Measurements from ENCODE around the gene SP6.

SP6 gene

GRCh38 chr17:47856830-47857229, 5.9 kb upstream of the SP6 start:
- DNase-seq (ENCODE audit: low spot score) = no peak

- no peak for DNase-seq (ENCODE audit: low spot score)
Measured at GRCh38 chr17:47855737-47856136, 4.8 kb upstream of the SP6 start.

- no peak for DNase-seq (ENCODE audit: low spot score)
Measured at GRCh38 chr17:47853616-47854015, 2.7 kb upstream of the SP6 start.

- no peak for DNase-seq (ENCODE audit: low spot score)
Measured at GRCh38 chr17:47852113-47852949, 1.4 kb upstream of the SP6 start.

GRCh38 chr17:47851764-47852112, 775 bp upstream of the SP6 start:
- DNase-seq (ENCODE audit: low spot score) = no peak

DNA sequence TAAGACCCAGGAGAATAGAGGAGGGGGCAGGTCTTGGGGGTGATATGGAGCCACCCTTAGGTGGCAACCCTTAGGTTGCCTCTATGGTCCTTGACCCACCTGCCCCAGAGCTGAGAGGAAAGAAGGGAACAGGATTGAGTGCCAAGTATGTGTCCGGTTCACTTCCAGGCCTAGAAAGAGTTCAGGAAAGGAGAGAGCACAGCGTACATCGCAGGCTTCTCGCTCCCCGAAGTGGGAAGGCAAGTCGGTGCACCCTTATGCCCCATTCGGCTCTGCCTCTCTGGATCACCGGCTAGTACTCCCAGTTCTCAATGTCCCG, 631 bp downstream of the SP6 start:
- DNase-seq (ENCODE audit: low spot score) = no peak

- DNase-seq (ENCODE audit: low spot score) = no peak
Measured at GRCh38 chr17:47848198-47848513, 2.8 kb downstream of the SP6 start.

GRCh38 chr17:47847341-47848197, 3.4 kb downstream of the SP6 start:
- no peak for DNase-seq (ENCODE audit: low spot score)

GRCh38 chr17:47846716-47847340, 4.1 kb downstream of the SP6 start:
- no peak for DNase-seq (ENCODE audit: low spot score)

DNA sequence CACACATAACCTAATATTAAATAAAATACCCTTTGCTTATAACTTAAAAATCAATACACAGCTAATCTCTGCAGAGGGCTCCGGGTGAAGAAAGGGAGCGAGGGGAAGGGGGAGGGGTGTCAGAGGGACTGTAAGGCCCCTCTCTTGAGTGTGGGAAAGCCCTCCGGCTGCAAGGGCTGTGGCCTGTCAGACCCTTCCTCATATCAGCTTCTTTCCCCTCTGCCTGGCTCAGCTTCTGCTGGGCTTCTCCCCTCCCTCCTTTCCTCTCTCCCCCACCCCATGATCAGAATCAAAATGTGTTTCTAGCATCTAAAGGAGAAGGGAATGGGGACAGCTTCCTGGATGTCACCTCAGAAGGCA, 5.3 kb downstream of the SP6 start:
- no peak for DNase-seq (ENCODE audit: low spot score)

- no peak for DNase-seq (ENCODE audit: low spot score)
Measured at GRCh38 chr17:47844814-47845715, 5.9 kb downstream of the SP6 start.

DNA sequence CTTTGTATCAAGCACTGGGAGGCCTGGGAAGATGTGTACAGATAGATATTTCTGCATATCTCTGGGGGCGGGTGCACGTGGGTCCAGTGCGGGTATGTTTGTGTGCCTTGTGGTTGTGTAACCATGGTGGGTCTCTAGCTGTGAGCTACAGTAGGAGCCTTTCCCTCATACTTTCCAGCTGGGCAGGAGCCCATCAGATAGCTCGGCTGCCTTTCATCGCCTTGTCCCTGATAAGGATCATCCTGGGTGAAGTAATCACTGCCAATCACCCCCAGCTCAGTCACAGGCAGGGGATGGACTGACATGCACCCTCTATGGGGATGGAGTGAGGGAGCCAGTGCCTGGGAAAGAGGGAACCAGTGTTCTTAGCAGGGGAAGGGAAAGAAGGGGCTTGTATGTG, 6.7 kb downstream of the SP6 start:
- DNase-seq (ENCODE audit: low spot score) = no peak

GRCh38 chr17:47843391-47843730, 7.6 kb downstream of the SP6 start:
- no peak for DNase-seq (ENCODE audit: low spot score)

GRCh38 chr17:47841488-47842291, 9.3 kb downstream of the SP6 start:
- DNase-seq (ENCODE audit: low spot score) = no peak

- DNase-seq (ENCODE audit: low spot score) = peak; percentile 85
Measured at GRCh38 chr17:47840742-47841487, 10.0 kb downstream of the SP6 start, which contains the start of gene SCRN2. SCRN2 (minus strand) TSS chr17:47841273; CDS start chr17:47840843, 430 bp downstream.

DNA sequence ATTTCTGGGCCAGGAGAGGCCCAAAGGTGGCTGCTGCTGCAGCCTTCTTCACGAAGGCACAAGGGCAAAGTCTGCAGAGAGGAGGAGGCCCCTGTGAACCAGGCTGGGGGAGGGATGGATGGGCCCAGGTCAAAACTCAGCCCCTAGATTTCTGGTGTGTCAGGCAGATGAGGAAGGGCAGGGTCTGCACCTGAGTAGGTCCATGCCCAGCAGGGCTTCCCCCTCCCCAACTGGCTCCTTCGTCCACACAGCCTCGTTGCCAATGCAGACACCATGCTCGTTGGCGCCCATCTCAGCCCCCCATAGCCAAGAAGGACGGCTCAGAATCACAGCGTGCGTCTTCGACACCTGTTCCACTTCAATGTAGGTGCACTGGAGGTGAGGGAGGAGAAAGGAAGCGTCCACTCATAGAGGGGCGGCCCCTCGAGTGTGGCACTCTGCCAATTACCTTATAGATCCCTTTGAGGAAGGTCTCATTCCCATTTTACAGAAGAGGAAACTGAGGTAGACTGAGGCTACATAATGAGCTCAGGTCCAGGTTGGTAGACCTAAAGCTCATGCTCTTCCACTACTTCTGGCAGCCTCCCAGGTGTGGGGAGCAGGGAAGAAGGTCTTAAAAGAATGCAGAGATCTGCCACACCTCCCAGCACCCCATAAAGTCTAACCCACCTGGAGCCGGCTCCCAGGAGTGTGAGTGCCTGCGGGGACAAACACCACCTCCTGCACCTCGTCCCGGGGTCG, 10.8 kb downstream of the SP6 start:
- DNase-seq (ENCODE audit: low spot score) = no peak

GRCh38 chr17:47839071-47839470, 11.9 kb downstream of the SP6 start:
- no peak for DNase-seq (ENCODE audit: low spot score)

- no peak for DNase-seq (ENCODE audit: low spot score)
Measured at GRCh38 chr17:47838636-47839035, 12.3 kb downstream of the SP6 start.

- DNase-seq (ENCODE audit: low spot score) = no peak
Measured at GRCh38 chr17:47837401-47838039, 13.4 kb downstream of the SP6 start.
